HEK293 (cell line): ENCODE measurements around the gene FNDC3A.

Experiments used
- CTCF ChIA-PET: fragments of 350-600 bp; formaldehyde crosslinking; extraction: SDS; loops from one replicate; lab custom pipeline; 2021; ENCODE audit warnings: antibody characterized with exemption; lab: Yijun Ruan, JAX
- POLR2A ChIA-PET: fragments of 300-600 bp; formaldehyde crosslinking; extraction: SDS; loops from one replicate; lab custom pipeline; 2020; ENCODE audit warnings: antibody characterized with exemption, inconsistent platforms; lab: Yijun Ruan, JAX
- H3K27ac ChIP-seq: fragments of 200-500 bp; sonication (Bioruptor generic); 2 replicates; pipeline ENCODE4 v1.5.1; 2014; ENCODE audit warnings: low read depth, low read length, control low read depth, inconsistent platforms; ENCODE audit errors: extremely low read depth
- H3K36me3 ChIP-seq, 2 experiments: fragments of 200-500 bp in 1 of 2; sonication (Bioruptor generic) in 1 of 2; 1 replicate in 1 of 2; 2 replicates in 1 of 2; pipeline ENCODE4 v1.5.1; 2014 to 2017; ENCODE audit warnings: inconsistent platforms in 2 of 2, low read length in 2 of 2; ENCODE audit not compliant: control insufficient read depth in 2 of 2, insufficient read depth in 1 of 2
- H3K4me1 ChIP-seq: fragments of 200-500 bp; sonication (Bioruptor generic); 2 replicates; pipeline ENCODE4 v1.5.1; 2014; ENCODE audit warnings: mild to moderate bottlenecking, low read length, inconsistent platforms; ENCODE audit not compliant: control insufficient read depth, insufficient read depth
- H3K4me3 ChIP-seq: 2 replicates; pipeline ENCODE4 v1.5.1; 2011; ENCODE audit warnings: low read depth, mild to moderate bottlenecking, control low read depth, low read length, moderate library complexity
- H3K9me3 ChIP-seq: fragments of 200-500 bp; sonication (Bioruptor generic); 2 replicates; pipeline ENCODE4 v1.5.1; 2014; ENCODE audit warnings: low read depth, low read length, inconsistent platforms; ENCODE audit not compliant: control insufficient read depth, insufficient read depth
- FEZF1 ChIP-seq: fragments of 450-650 bp; formaldehyde crosslinking; IDR thresholded peaks from 2 replicates; pipeline ENCODE4 v1.5.1; 2016; ENCODE audit warnings: missing biosample characterization, missing genetic modification characterization
- MYNN ChIP-seq: fragments of 450-650 bp; formaldehyde crosslinking; IDR thresholded peaks from 2 replicates; pipeline ENCODE4 v1.5.1; 2016; ENCODE audit warnings: missing biosample characterization, missing genetic modification characterization, borderline replicate concordance
- PRDM1 ChIP-seq: fragments of 450-650 bp; formaldehyde crosslinking; IDR thresholded peaks from 2 replicates; pipeline ENCODE4; 2016; ENCODE audit warnings: missing biosample characterization, missing genetic modification characterization
- TCF7L2 ChIP-seq: IDR thresholded peaks from 2 replicates; pipeline ENCODE4 v1.6.1; 2011; ENCODE audit warnings: low read depth, mild to moderate bottlenecking, inconsistent platforms, low read length, moderate library complexity, borderline replicate concordance
- ZBTB21 ChIP-seq: fragments of 450-650 bp; formaldehyde crosslinking; IDR thresholded peaks from 2 replicates; pipeline ENCODE4 v1.5.1; 2017; ENCODE audit warnings: missing biosample characterization, missing genetic modification characterization
- ZFP3 ChIP-seq: fragments of 450-650 bp; formaldehyde crosslinking; IDR thresholded peaks from 2 replicates; pipeline ENCODE4 v1.5.1; 2016; ENCODE audit warnings: low read depth, missing biosample characterization, missing genetic modification characterization
- ZNF140 ChIP-seq: fragments of 450-650 bp; formaldehyde crosslinking; IDR thresholded peaks from 2 replicates; pipeline ENCODE4 v1.5.1; 2016; ENCODE audit warnings: missing biosample characterization, missing genetic modification characterization
- ZNF211 ChIP-seq: fragments of 450-650 bp; formaldehyde crosslinking; IDR thresholded peaks from 2 replicates; pipeline ENCODE4 v1.5.1; 2016; ENCODE audit warnings: low read depth, missing biosample characterization, missing genetic modification characterization
- ZNF221 ChIP-seq: fragments of 450-650 bp; formaldehyde crosslinking; IDR thresholded peaks from 2 replicates; pipeline ENCODE4 v1.5.1; 2017; ENCODE audit warnings: missing biosample characterization, missing genetic modification characterization, borderline replicate concordance
- ZNF302 ChIP-seq: fragments of 450-650 bp; formaldehyde crosslinking; IDR thresholded peaks from 2 replicates; pipeline ENCODE4 v1.5.1; 2016; ENCODE audit warnings: missing biosample characterization, missing genetic modification characterization, low read depth
- ZNF366 ChIP-seq: fragments of 450-650 bp; formaldehyde crosslinking; conservative IDR thresholded peaks from 2 replicates; pipeline ENCODE4 v1.5.1; 2016; ENCODE audit warnings: missing biosample characterization, missing genetic modification characterization
- ZNF404 ChIP-seq: fragments of 450-650 bp; formaldehyde crosslinking; IDR thresholded peaks from 2 replicates; pipeline ENCODE4 v1.5.1; 2017; ENCODE audit warnings: missing biosample characterization, missing genetic modification characterization
- ZNF529 ChIP-seq: fragments of 450-650 bp; formaldehyde crosslinking; IDR thresholded peaks from 2 replicates; pipeline ENCODE4 v1.5.1; 2017; ENCODE audit warnings: missing genetic modification characterization, missing biosample characterization; ENCODE audit not compliant: insufficient replicate concordance
- ZNF843 ChIP-seq: fragments of 450-650 bp; formaldehyde crosslinking; IDR thresholded peaks from 2 replicates; pipeline ENCODE4 v1.5.1; 2016; ENCODE audit warnings: missing biosample characterization, missing genetic modification characterization
- TF ChIP-seq, protein P1 (sequence below): fragments of 450-650 bp; formaldehyde crosslinking; IDR thresholded peaks from 2 replicates; pipeline ENCODE4 v1.5.1; 2016; ENCODE audit warnings: missing biosample characterization, missing genetic modification characterization
- TF ChIP-seq, protein P2 (sequence below): fragments of 450-650 bp; formaldehyde crosslinking; IDR thresholded peaks from 2 replicates; pipeline ENCODE4 v1.5.1; 2016; ENCODE audit warnings: missing biosample characterization, missing genetic modification characterization
- TF ChIP-seq, protein P3 (sequence below): fragments of 450-650 bp; formaldehyde crosslinking; IDR thresholded peaks from 2 replicates; pipeline ENCODE4 v1.5.1; 2016; ENCODE audit warnings: missing biosample characterization, missing genetic modification characterization
- TF ChIP-seq, protein P4 (sequence below): fragments of 450-650 bp; formaldehyde crosslinking; IDR thresholded peaks from 2 replicates; pipeline ENCODE4 v1.5.1; 2016; ENCODE audit warnings: missing biosample characterization, missing genetic modification characterization
- TF ChIP-seq, protein P5 (sequence below): fragments of 450-650 bp; formaldehyde crosslinking; IDR thresholded peaks from 2 replicates; pipeline ENCODE4 v1.5.1; 2016; ENCODE audit warnings: missing biosample characterization, missing genetic modification characterization
- TF ChIP-seq, protein P6 (sequence below): fragments of 450-650 bp; formaldehyde crosslinking; IDR thresholded peaks from 2 replicates; pipeline ENCODE4 v1.5.1; 2016; ENCODE audit warnings: missing biosample characterization, missing genetic modification characterization

FNDC3A gene

DNA sequence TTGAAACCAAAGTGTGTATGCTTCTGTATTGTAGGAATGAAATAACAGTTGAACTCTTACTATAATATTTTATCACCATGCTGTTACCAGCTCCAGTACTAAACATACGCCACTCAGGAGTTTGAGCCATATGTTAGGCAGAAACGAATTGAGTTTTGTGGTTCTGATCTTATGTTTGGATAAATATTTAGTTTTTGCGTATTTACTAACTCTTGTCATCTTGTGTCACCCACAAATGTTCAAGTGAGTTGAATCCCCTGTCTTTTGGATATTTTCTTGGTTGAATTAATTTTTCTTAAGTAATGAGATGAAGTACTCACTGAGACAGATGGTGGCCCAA is 1.5 kb downstream of the FNDC3A start:
- Histone ChIP-seq H3K9me3 (no peaks in the 10 kb centered on the region), H3K4me1 (peaks cover 16% of the 10 kb centered on the region; the same call in 1 of the 2 replicates), H3K36me3 (no peaks in the 10 kb centered on the region), H3K27ac (peak overlapping the region; percentile 98), H3K4me3 (peak overlapping the region; percentile 74)
- ChIA-PET POLR2A (interaction anchor here (1.0 to 1.5 kb wide), 2 partner anchors 195 to 271 kb away, joined by 3 to 4 read pairs; no protein-coding TSS in a partner anchor), CTCF (interaction anchor here (0.7 kb wide), 1 partner anchor 376 kb away, joined by 3 read pairs; no protein-coding TSS in a partner anchor)
- TF ChIP-seq MYNN (tag by site-specific recombination) (peak; percentile 9; the same call in 1 of the 2 replicates), ZNF211 (tag by site-specific recombination) (no peak)

DNA sequence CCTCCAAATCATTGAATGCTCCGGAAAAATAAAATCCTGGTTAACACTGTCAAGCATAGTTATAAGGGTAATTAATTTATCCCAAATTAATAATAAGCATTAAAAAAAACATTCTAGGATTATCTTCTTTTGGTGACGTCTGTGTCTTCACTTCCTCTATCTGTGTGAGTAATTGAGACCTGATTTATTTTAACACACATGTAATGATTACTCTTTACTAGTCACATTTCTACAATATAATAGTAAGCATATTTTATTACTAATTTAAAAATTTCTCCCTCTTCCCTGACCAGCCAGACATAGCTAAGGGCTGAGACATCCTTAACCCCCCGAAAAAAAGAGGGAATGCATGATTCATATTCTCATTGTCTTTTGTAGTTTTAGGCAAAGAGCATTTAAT is 2.3 kb downstream of the FNDC3A start:
- no peak overlapping the region for H3K27ac ChIP-seq
- no peaks in the 10 kb centered on the region for H3K36me3 ChIP-seq
- POLR2A ChIA-PET, result no interaction called here
- TF ChIP-seq ZBTB21 (tag by site-specific recombination) (no peak), ZNF843 (no peak), ZNF366 (tag by site-specific recombination) (no peak), ZNF302 (no peak), ZNF140 (no peak), ZFP3 (tag by site-specific recombination) (no peak), ZNF404 (tag by site-specific recombination) (no peak), ZNF221 (tag by site-specific recombination) (no peak)
- TF ChIP-seq, protein P1, sequence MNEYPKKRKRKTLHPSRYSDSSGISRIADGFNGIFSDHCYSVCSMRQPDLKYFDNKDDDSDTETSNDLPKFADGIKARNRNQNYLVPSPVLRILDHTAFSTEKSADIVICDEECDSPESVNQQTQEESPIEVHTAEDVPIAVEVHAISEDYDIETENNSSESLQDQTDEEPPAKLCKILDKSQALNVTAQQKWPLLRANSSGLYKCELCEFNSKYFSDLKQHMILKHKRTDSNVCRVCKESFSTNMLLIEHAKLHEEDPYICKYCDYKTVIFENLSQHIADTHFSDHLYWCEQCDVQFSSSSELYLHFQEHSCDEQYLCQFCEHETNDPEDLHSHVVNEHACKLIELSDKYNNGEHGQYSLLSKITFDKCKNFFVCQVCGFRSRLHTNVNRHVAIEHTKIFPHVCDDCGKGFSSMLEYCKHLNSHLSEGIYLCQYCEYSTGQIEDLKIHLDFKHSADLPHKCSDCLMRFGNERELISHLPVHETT (tag by site-specific recombination), result no peak
- TF ChIP-seq, protein P2, sequence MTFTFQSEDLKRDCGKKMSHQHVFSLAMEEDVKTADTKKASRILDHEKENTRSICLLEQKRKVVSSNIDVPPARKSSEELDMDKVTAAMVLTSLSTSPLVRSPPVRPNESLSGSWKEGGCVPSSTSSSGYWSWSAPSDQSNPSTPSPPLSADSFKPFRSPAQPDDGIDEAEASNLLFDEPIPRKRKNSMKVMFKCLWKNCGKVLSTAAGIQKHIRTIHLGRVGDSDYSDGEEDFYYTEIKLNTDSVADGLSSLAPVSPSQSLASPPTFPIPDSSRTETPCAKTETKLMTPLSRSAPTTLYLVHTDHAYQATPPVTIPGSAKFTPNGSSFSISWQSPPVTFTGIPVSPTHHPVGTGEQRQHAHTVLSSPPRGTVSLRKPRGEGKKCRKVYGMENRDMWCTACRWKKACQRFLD (tag by site-specific recombination), result no peak
- TF ChIP-seq, protein P3, sequence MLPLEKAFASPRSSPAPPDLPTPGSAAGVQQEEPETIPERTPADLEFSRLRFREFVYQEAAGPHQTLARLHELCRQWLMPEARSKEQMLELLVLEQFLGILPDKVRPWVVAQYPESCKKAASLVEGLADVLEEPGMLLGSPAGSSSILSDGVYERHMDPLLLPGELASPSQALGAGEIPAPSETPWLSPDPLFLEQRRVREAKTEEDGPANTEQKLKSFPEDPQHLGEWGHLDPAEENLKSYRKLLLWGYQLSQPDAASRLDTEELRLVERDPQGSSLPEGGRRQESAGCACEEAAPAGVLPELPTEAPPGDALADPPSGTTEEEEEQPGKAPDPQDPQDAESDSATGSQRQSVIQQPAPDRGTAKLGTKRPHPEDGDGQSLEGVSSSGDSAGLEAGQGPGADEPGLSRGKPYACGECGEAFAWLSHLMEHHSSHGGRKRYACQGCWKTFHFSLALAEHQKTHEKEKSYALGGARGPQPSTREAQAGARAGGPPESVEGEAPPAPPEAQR (tag by site-specific recombination), result no peak
- CTCF ChIA-PET, result interaction anchor here (0.7 to 0.9 kb wide), 2 partner anchors 24 to 377 kb away, joined by 3 read pairs; no protein-coding TSS in a partner anchor
- H3K4me3 ChIP-seq, result peak overlapping the region; percentile 74
- peaks cover 16% of the 10 kb centered on the region; the same call in 1 of the 2 replicates for H3K4me1 ChIP-seq
- no peaks in the 10 kb centered on the region for H3K9me3 ChIP-seq

DNA sequence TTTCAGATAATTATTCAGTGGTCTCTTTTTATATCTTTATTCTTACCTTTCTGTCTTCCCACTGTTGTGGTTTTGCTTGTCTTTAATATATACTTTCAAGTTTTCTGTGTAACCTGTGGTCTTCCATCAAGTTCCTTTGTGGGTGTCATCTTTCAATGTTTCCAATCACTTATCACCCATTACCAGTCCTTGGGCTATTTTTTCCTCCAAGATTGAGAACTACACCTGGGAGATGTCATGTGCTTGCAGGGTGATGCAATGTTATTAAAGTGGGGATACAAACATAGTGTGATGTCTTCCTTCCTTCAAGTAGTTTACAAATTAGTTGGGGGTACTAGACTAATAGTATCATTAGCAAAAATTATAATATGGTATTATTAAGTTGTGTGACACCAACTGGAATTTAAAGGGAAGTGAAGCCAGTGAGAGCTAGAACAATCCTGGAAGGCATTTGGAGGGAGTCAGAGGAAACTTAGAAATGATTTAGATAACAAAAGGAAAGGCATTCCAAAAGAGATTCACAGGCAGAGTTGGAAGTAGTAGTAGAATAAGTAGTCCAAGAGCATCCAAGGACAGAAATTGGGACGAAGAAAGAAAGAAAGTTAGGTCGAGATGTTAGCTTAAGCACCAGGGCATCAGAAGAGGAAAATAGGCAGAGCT is 3.4 kb downstream of the FNDC3A start:
- CTCF ChIA-PET, result no interaction called here
- no peaks in the 10 kb centered on the region for H3K9me3 ChIP-seq
- no peak overlapping the region for H3K27ac ChIP-seq
- H3K4me1 ChIP-seq, result peaks cover 16% of the 10 kb centered on the region; the same call in 1 of the 2 replicates
- H3K4me3 ChIP-seq, result no peak overlapping the region
- no peaks in the 10 kb centered on the region for H3K36me3 ChIP-seq
- POLR2A ChIA-PET, result no interaction called here
- TF ChIP-seq TCF7L2 (no peak), ZNF366 (tag by site-specific recombination) (peak; percentile 24; the same call in 1 of the 2 replicates), ZFP3 (tag by site-specific recombination) (no peak), ZNF529 (tag by site-specific recombination) (no peak), FEZF1 (tag by site-specific recombination) (0 out of 2 replicates have a peak, but pooled peaks have one; percentile 1), PRDM1 (tag by site-specific recombination) (0 out of 2 replicates have a peak, but pooled peaks have one; percentile 51)
- TF ChIP-seq, protein P4, sequence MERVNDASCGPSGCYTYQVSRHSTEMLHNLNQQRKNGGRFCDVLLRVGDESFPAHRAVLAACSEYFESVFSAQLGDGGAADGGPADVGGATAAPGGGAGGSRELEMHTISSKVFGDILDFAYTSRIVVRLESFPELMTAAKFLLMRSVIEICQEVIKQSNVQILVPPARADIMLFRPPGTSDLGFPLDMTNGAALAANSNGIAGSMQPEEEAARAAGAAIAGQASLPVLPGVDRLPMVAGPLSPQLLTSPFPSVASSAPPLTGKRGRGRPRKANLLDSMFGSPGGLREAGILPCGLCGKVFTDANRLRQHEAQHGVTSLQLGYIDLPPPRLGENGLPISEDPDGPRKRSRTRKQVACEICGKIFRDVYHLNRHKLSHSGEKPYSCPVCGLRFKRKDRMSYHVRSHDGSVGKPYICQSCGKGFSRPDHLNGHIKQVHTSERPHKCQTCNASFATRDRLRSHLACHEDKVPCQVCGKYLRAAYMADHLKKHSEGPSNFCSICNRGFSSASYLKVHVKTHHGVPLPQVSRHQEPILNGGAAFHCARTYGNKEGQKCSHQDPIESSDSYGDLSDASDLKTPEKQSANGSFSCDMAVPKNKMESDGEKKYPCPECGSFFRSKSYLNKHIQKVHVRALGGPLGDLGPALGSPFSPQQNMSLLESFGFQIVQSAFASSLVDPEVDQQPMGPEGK (tag by site-specific recombination), result no peak
- TF ChIP-seq, protein P5, sequence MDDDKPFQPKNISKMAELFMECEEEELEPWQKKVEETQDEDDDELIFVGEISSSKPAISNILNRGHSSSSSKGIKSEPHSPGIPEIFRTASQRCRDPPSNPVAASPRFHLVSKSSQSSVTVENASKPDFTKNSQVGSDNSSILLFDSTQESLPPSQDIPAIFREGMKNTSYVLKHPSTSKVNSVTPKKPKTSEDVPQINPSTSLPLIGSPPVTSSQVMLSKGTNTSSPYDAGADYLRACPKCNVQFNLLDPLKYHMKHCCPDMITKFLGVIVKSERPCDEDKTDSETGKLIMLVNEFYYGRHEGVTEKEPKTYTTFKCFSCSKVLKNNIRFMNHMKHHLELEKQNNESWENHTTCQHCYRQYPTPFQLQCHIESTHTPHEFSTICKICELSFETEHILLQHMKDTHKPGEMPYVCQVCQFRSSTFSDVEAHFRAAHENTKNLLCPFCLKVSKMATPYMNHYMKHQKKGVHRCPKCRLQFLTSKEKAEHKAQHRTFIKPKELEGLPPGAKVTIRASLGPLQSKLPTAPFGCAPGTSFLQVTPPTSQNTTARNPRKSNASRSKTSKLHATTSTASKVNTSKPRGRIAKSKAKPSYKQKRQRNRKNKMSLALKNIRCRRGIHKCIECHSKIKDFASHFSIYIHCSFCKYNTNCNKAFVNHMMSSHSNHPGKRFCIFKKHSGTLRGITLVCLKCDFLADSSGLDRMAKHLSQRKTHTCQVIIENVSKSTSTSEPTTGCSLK (tag by site-specific recombination), result no peak
- TF ChIP-seq, protein P6, sequence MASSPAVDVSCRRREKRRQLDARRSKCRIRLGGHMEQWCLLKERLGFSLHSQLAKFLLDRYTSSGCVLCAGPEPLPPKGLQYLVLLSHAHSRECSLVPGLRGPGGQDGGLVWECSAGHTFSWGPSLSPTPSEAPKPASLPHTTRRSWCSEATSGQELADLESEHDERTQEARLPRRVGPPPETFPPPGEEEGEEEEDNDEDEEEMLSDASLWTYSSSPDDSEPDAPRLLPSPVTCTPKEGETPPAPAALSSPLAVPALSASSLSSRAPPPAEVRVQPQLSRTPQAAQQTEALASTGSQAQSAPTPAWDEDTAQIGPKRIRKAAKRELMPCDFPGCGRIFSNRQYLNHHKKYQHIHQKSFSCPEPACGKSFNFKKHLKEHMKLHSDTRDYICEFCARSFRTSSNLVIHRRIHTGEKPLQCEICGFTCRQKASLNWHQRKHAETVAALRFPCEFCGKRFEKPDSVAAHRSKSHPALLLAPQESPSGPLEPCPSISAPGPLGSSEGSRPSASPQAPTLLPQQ, result 0 out of 2 replicates have a peak, but pooled peaks have one; percentile 18
